Measurements from ENCODE around the gene ILDR1.

GRCh38 chr3:122004991-122005565 is 17.0 kb downstream of the ILDR1 start:
- TF ChIP-seq CTCF (IDR thresholded peaks at IDR 0.05; ENCODE audit: low read length) (no peak), EZH2phosphoT487 (IDR thresholded peaks at IDR 0.05; ENCODE audit: low read length) (no peak)

Data from MM.1S (cell line).